Measurements from ENCODE around the gene ZNRF3.
"Not testable (repeated sequence)": the region's sequence is repeated elsewhere in the genome, so short reads cannot be mapped to it uniquely, and the experiment has no call there.

Gene ZNRF3

GRCh38 chr22:28882878-28883656 is at the start of gene ZNRF3:
Gene ZNRF3, plus strand, starts transcription at chr22:28883572. Its CDS starts 195 bp downstream, at chr22:28883767.
- H3K4me3 Mint-ChIP-seq = peak within 1 kb of the TSS; percentile 78
- no peaks in the 10 kb centered on the region for H3K9me3 Mint-ChIP-seq
- no peaks in the 10 kb centered on the region for H3K36me3 Mint-ChIP-seq (ENCODE audit: low read depth)
- peaks cover 19% of the 10 kb centered on the region for H3K4me1 Mint-ChIP-seq (ENCODE audit: low read depth)
- peaks cover 35% of the 10 kb centered on the region for H3K27me3 Mint-ChIP-seq
- H3K27ac Mint-ChIP-seq = peak within 1 kb of the TSS; percentile 64

- peaks cover 7% of the 10 kb centered on the region for H3K4me1 Mint-ChIP-seq (ENCODE audit: low read depth)
- no peak overlapping the region for H3K4me3 Mint-ChIP-seq
Measured at GRCh38 chr22:28835630-28836189, 47.7 kb upstream of the ZNRF3 start.

GRCh38 chr22:28837640-28838039 is 45.7 kb upstream of the ZNRF3 start:
- no peaks in the 10 kb centered on the region for H3K9me3 Mint-ChIP-seq
- no peak overlapping the region for H3K4me3 Mint-ChIP-seq
- H3K27ac Mint-ChIP-seq = no peak overlapping the region
- H3K27me3 Mint-ChIP-seq = no peaks in the 10 kb centered on the region
- no peaks in the 10 kb centered on the region for H3K36me3 Mint-ChIP-seq (ENCODE audit: low read depth)
- peaks cover 7% of the 10 kb centered on the region for H3K4me1 Mint-ChIP-seq (ENCODE audit: low read depth)

More at GRCh38 chr22:28835630-28836189, 47.7 kb upstream of the ZNRF3 start:
- Mint-ChIP-seq H3K9me3 (no peaks in the 10 kb centered on the region), H3K27me3 (no peaks in the 10 kb centered on the region), H3K27ac (no peak overlapping the region), H3K36me3 (ENCODE audit: low read depth) (peaks cover 5% of the 10 kb centered on the region)

GRCh38 chr22:28838971-28839370 is 44.4 kb upstream of the ZNRF3 start:
- Mint-ChIP-seq H3K4me1 (ENCODE audit: low read depth) (no peaks in the 10 kb centered on the region), H3K4me3 (no peak overlapping the region), H3K27me3 (no peaks in the 10 kb centered on the region), H3K9me3 (no peaks in the 10 kb centered on the region), H3K27ac (no peak overlapping the region), H3K36me3 (ENCODE audit: low read depth) (no peaks in the 10 kb centered on the region)

GRCh38 chr22:28841111-28841510 is 42.3 kb upstream of the ZNRF3 start:
- Mint-ChIP-seq H3K4me3 (no peak overlapping the region), H3K4me1 (ENCODE audit: low read depth) (no peaks in the 10 kb centered on the region), H3K27me3 (no peaks in the 10 kb centered on the region), H3K9me3 (peaks cover 1% of the 10 kb centered on the region), H3K36me3 (ENCODE audit: low read depth) (no peaks in the 10 kb centered on the region), H3K27ac (no peak overlapping the region)

GRCh38 chr22:28843633-28844032 is 39.7 kb upstream of the ZNRF3 start:
- Mint-ChIP-seq H3K4me3 (no peak overlapping the region), H3K27me3 (no peaks in the 10 kb centered on the region), H3K9me3 (peaks cover 5% of the 10 kb centered on the region), H3K36me3 (ENCODE audit: low read depth) (no peaks in the 10 kb centered on the region), H3K4me1 (ENCODE audit: low read depth) (no peaks in the 10 kb centered on the region), H3K27ac (no peak overlapping the region)

- not testable (repeated sequence) for H3K9me3 Mint-ChIP-seq; H3K27me3 Mint-ChIP-seq; H3K4me1 Mint-ChIP-seq (ENCODE audit: low read depth); H3K36me3 Mint-ChIP-seq (ENCODE audit: low read depth); H3K4me3 Mint-ChIP-seq
- peak overlapping the region; percentile 1 for H3K27ac Mint-ChIP-seq
Measured at GRCh38 chr22:28844277-28844676, 39.1 kb upstream of the ZNRF3 start.

GRCh38 chr22:28846994-28847393 is 36.4 kb upstream of the ZNRF3 start:
- no peaks in the 10 kb centered on the region for H3K4me1 Mint-ChIP-seq (ENCODE audit: low read depth)
- no peak overlapping the region for H3K4me3 Mint-ChIP-seq
- no peaks in the 10 kb centered on the region for H3K27me3 Mint-ChIP-seq
- no peak overlapping the region for H3K27ac Mint-ChIP-seq
- H3K36me3 Mint-ChIP-seq (ENCODE audit: low read depth) = no peaks in the 10 kb centered on the region
- peaks cover 5% of the 10 kb centered on the region for H3K9me3 Mint-ChIP-seq

- no peaks in the 10 kb centered on the region for H3K4me1 Mint-ChIP-seq (ENCODE audit: low read depth)
- H3K4me3 Mint-ChIP-seq = no peak overlapping the region
- H3K27me3 Mint-ChIP-seq = peaks cover 18% of the 10 kb centered on the region
- no peaks in the 10 kb centered on the region for H3K36me3 Mint-ChIP-seq (ENCODE audit: low read depth)
- no peaks in the 10 kb centered on the region for H3K9me3 Mint-ChIP-seq
- H3K27ac Mint-ChIP-seq = no peak overlapping the region
Measured at GRCh38 chr22:28855355-28856094, 27.8 kb upstream of the ZNRF3 start.

- H3K36me3 Mint-ChIP-seq (ENCODE audit: low read depth) = no peaks in the 10 kb centered on the region
- H3K27me3 Mint-ChIP-seq = peaks cover 18% of the 10 kb centered on the region
- no peak overlapping the region for H3K4me3 Mint-ChIP-seq
- H3K4me1 Mint-ChIP-seq (ENCODE audit: low read depth) = no peaks in the 10 kb centered on the region
- H3K27ac Mint-ChIP-seq = no peak overlapping the region
- no peaks in the 10 kb centered on the region for H3K9me3 Mint-ChIP-seq
Measured at GRCh38 chr22:28856095-28856455, 27.3 kb upstream of the ZNRF3 start.

- H3K36me3 Mint-ChIP-seq (ENCODE audit: low read depth) = no peaks in the 10 kb centered on the region
- H3K9me3 Mint-ChIP-seq = no peaks in the 10 kb centered on the region
- no peak overlapping the region for H3K4me3 Mint-ChIP-seq
- no peak overlapping the region for H3K27ac Mint-ChIP-seq
- no peaks in the 10 kb centered on the region for H3K4me1 Mint-ChIP-seq (ENCODE audit: low read depth)
- peaks cover 18% of the 10 kb centered on the region for H3K27me3 Mint-ChIP-seq
Measured at GRCh38 chr22:28857288-28857687, 26.1 kb upstream of the ZNRF3 start.

GRCh38 chr22:28864878-28865596 is 18.3 kb upstream of the ZNRF3 start:
- H3K27me3 Mint-ChIP-seq = peaks cover 16% of the 10 kb centered on the region
- no peak overlapping the region for H3K4me3 Mint-ChIP-seq

GRCh38 chr22:28867191-28867590 is 16.2 kb upstream of the ZNRF3 start:
- Mint-ChIP-seq H3K4me1 (ENCODE audit: low read depth) (peaks cover 3% of the 10 kb centered on the region), H3K9me3 (no peaks in the 10 kb centered on the region), H3K4me3 (no peak overlapping the region), H3K27me3 (peaks cover 16% of the 10 kb centered on the region), H3K36me3 (ENCODE audit: low read depth) (no peaks in the 10 kb centered on the region), H3K27ac (no peak overlapping the region)

More at GRCh38 chr22:28864878-28865596, 18.3 kb upstream of the ZNRF3 start:
- Mint-ChIP-seq H3K27ac (no peak overlapping the region), H3K36me3 (ENCODE audit: low read depth) (no peaks in the 10 kb centered on the region), H3K9me3 (no peaks in the 10 kb centered on the region), H3K4me1 (ENCODE audit: low read depth) (peaks cover 3% of the 10 kb centered on the region)

- H3K9me3 Mint-ChIP-seq; H3K4me3 Mint-ChIP-seq; H3K4me1 Mint-ChIP-seq (ENCODE audit: low read depth); H3K27ac Mint-ChIP-seq; H3K36me3 Mint-ChIP-seq (ENCODE audit: low read depth): not testable (repeated sequence)
- H3K27me3 Mint-ChIP-seq = peaks cover 16% of the 10 kb centered on the region
Measured at GRCh38 chr22:28868389-28868788, 15.0 kb upstream of the ZNRF3 start.

GRCh38 chr22:28869736-28870135 is 13.6 kb upstream of the ZNRF3 start:
- Mint-ChIP-seq H3K4me3 (no peak overlapping the region), H3K9me3 (no peaks in the 10 kb centered on the region), H3K36me3 (ENCODE audit: low read depth) (no peaks in the 10 kb centered on the region), H3K4me1 (ENCODE audit: low read depth) (peaks cover 8% of the 10 kb centered on the region), H3K27ac (no peak overlapping the region), H3K27me3 (peaks cover 16% of the 10 kb centered on the region)

Measured in stimulated activated naive CD8-positive, alpha-beta T cell treated with anti-CD3 and anti-CD28 coated beads, Interleukin-15, Interleukin-2, amounts not matched to agents 100 ng/mL and 50 ng/mL, for 24 hours (primary cell).